Stimulated activated CD8-positive, alpha-beta memory T cell treated with anti-CD3 and anti-CD28 coated beads, Interleukin-15, amount 100 ng/mL, for 1 hour (primary cell): ENCODE measurements around the gene KIDINS220.

Experiments
- DNase-seq: peaks from one replicate; pipeline ENCODE4 v3.0.0-alpha.2; 2020; ENCODE audit warnings: low read depth

The KIDINS220 gene

GRCh38 chr2:8851811-8852560 is 14.6 kb upstream of the KIDINS220 start:
- no peak for DNase-seq

- DNase-seq = no peak
Measured at GRCh38 chr2:8850845-8851487, 13.6 kb upstream of the KIDINS220 start.

- no peak for DNase-seq
Measured at GRCh38 chr2:8849327-8849726, 11.9 kb upstream of the KIDINS220 start.

GRCh38 chr2:8848328-8849100 is 11.1 kb upstream of the KIDINS220 start:
- DNase-seq = no peak

GRCh38 chr2:8847400-8847799 is 10.0 kb upstream of the KIDINS220 start:
- no peak for DNase-seq

- no peak for DNase-seq
Measured at GRCh38 chr2:8841932-8842331, 4.5 kb upstream of the KIDINS220 start.

GRCh38 chr2:8840475-8841091 is 3.2 kb upstream of the KIDINS220 start:
- DNase-seq = no peak

GRCh38 chr2:8839189-8839965 is 2.0 kb upstream of the KIDINS220 start:
- DNase-seq = no peak

- DNase-seq = no peak
Measured at GRCh38 chr2:8837795-8838140, 355 bp upstream of the KIDINS220 start.

- no peak for DNase-seq
Measured at GRCh38 chr2:8835279-8835678, 2.1 kb downstream of the KIDINS220 start.

- no peak for DNase-seq
Measured at GRCh38 chr2:8833853-8834252, 3.6 kb downstream of the KIDINS220 start.

- DNase-seq = no peak
Measured at GRCh38 chr2:8831516-8831915, 5.9 kb downstream of the KIDINS220 start.

- DNase-seq = no peak
Measured at GRCh38 chr2:8827729-8828128, 9.7 kb downstream of the KIDINS220 start.

GRCh38 chr2:8822218-8822617 is 15.2 kb downstream of the KIDINS220 start:
- DNase-seq = no peak

- DNase-seq = no peak
Measured at GRCh38 chr2:8821276-8822217, 15.9 kb downstream of the KIDINS220 start.

GRCh38 chr2:8819948-8820347 is 17.5 kb downstream of the KIDINS220 start:
- DNase-seq = no peak

GRCh38 chr2:8819194-8819593 is 18.2 kb downstream of the KIDINS220 start:
- DNase-seq = no peak

- no peak for DNase-seq
Measured at GRCh38 chr2:8817221-8817620, 20.2 kb downstream of the KIDINS220 start.

- no peak for DNase-seq
Measured at GRCh38 chr2:8806885-8807704, 30.3 kb downstream of the KIDINS220 start.
